Lower lobe of right lung (tissue), 2 donors: ENCODE data around the gene CRIP2. TPM values are rescaled to one million over a fixed set of nuclear protein-coding genes. Genes with fewer than 3 reads are reported as not detected.

ENCODE experiments used
- ATAC-seq, 2 donors: fragments of 200-7000 bp; cut with Tn5 transposase; one replicate each; pipeline ENCODE4 v1.9.1; 2020 to 2022; ENCODE audit warnings: mild to moderate bottlenecking in 2 of 2, moderate library complexity in 2 of 2
- DNase-seq: peaks from one replicate; pipeline ENCODE4 v3.0.0-alpha.2; 2020
- H3K27ac ChIP-seq: fragments of 200-600 bp; one replicate; pipeline ENCODE4 v1.8.0; 2022
- H3K27me3 ChIP-seq: fragments of 200-600 bp; one replicate; pipeline ENCODE4 v1.8.0; 2022; ENCODE audit warnings: low read depth
- H3K36me3 ChIP-seq: fragments of 200-600 bp; one replicate; pipeline ENCODE4 v1.8.0; 2022; ENCODE audit warnings: mild to moderate bottlenecking
- H3K4me1 ChIP-seq: fragments of 200-600 bp; one replicate; pipeline ENCODE4 v1.8.0; 2022
- H3K4me3 ChIP-seq: fragments of 200-600 bp; one replicate; pipeline ENCODE4 v1.8.0; 2022; ENCODE audit warnings: mild to moderate bottlenecking
- H3K9me3 ChIP-seq: fragments of 200-600 bp; one replicate; pipeline ENCODE4 v1.8.0; 2022
- CTCF ChIP-seq: fragments of 200-600 bp; IDR thresholded peaks from one replicate; pipeline ENCODE4 v1.8.0; 2022; ENCODE audit warnings: antibody characterized with exemption, mild to moderate bottlenecking
- intact Hi-C: fragments of 100-400 bp; cut with DNase I; formaldehyde crosslinking; loops from one replicate; pipeline ENCODE4 v1.11.0; 2022
- total RNA-seq: library from RNA; stranded (reverse); fragmentation: NEBNext Ultra II Directional; extraction: Animal tissue kit (Norgen Biotek cat#: 25700); gene quantifications from one replicate; pipeline ENCODE4 v1.2.1, GENCODE V29; 2021
- donor health status: DM: no; HTN: yes; CAD: no; lungs with severe emphysema.

Gene CRIP2
- total RNA-seq, 1 donor from 2014 or later = 143 TPM

GRCh38 chr14:105507247-105507646 is 32.6 kb downstream of the CRIP2 start:
- no peak overlapping the region for H3K27ac ChIP-seq
- ATAC-seq (no peak), DNase-seq (no peak)
- intact Hi-C loops = no loop called here
- H3K36me3 ChIP-seq = no peaks in the 10 kb centered on the region
- H3K27me3 ChIP-seq = peaks cover 48% of the 10 kb centered on the region
- H3K4me1 ChIP-seq = no peaks in the 10 kb centered on the region
- no peak for TF ChIP-seq CTCF
- no peak overlapping the region for H3K4me3 ChIP-seq
- no peaks in the 10 kb centered on the region for H3K9me3 ChIP-seq

GRCh38 chr14:105508069-105508468 is 33.4 kb downstream of the CRIP2 start:
- H3K27me3 ChIP-seq = peaks cover 55% of the 10 kb centered on the region
- no peak for TF ChIP-seq CTCF
- DNase-seq = no peak
- no peak overlapping the region for H3K27ac ChIP-seq
- ATAC-seq = no peak
- intact Hi-C loops = no loop called here
- H3K36me3 ChIP-seq = no peaks in the 10 kb centered on the region
- H3K9me3 ChIP-seq = no peaks in the 10 kb centered on the region
- H3K4me1 ChIP-seq = no peaks in the 10 kb centered on the region
- no peak overlapping the region for H3K4me3 ChIP-seq

- TF ChIP-seq CTCF = no peak
- DNase-seq = no peak
- Histone ChIP-seq H3K36me3 (no peaks in the 10 kb centered on the region), H3K27ac (no peak overlapping the region), H3K27me3 (peaks cover 55% of the 10 kb centered on the region), H3K9me3 (no peaks in the 10 kb centered on the region), H3K4me1 (no peaks in the 10 kb centered on the region), H3K4me3 (no peak overlapping the region)
- no peak for ATAC-seq
- intact Hi-C loops = no loop called here
These were observed 34.0 kb downstream of the CRIP2 start for GRCh38 chr14:105508601-105509000.

GRCh38 chr14:105517096-105517495 is 42.5 kb downstream of the CRIP2 start:
- DNase-seq = no peak
- H3K36me3 ChIP-seq = no peaks in the 10 kb centered on the region
- H3K27me3 ChIP-seq = peaks cover 20% of the 10 kb centered on the region
- no peak overlapping the region for H3K4me3 ChIP-seq
- ATAC-seq = no peak
- H3K9me3 ChIP-seq = no peaks in the 10 kb centered on the region
- H3K27ac ChIP-seq = no peak overlapping the region
- H3K4me1 ChIP-seq = no peaks in the 10 kb centered on the region
- no peak for TF ChIP-seq CTCF
- intact Hi-C loops = no loop called here

GRCh38 chr14:105519946-105520698 is 45.5 kb downstream of the CRIP2 start:
- Histone ChIP-seq H3K4me3 (no peak overlapping the region), H3K27me3 (peaks cover 16% of the 10 kb centered on the region), H3K9me3 (no peaks in the 10 kb centered on the region), H3K36me3 (no peaks in the 10 kb centered on the region), H3K27ac (no peak overlapping the region), H3K4me1 (no peaks in the 10 kb centered on the region)
- DNase-seq = no peak
- no peak for TF ChIP-seq CTCF
- intact Hi-C loops = no loop called here
- no peak for ATAC-seq
